Astrocyte (in vitro differentiated cells and primary cell): ENCODE data around the gene CHCHD6. TPM values are rescaled to one million over a fixed set of nuclear protein-coding genes. Genes with fewer than 3 reads are reported as not detected.

Experiments used
- DNase-seq: peaks from one replicate; pipeline ENCODE4 v3.0.0-alpha.2; 2010; ENCODE audit warnings: low read depth
- FAIRE-seq: peaks from 2 replicates; lab custom pipeline; 2011; peaks lifted over from hg19 to GRCh38; lab: Jason Lieb, UNC
- H2AFZ ChIP-seq: 2 replicates; pipeline ENCODE4 v1.6.0; 2012; ENCODE audit warnings: low read depth, low read length, inconsistent platforms
- H3K27ac ChIP-seq: 2 replicates; pipeline ENCODE4 v1.5.1; 2011; ENCODE audit warnings: low read depth, low read length, inconsistent platforms
- H3K27me3 ChIP-seq: 2 replicates; pipeline ENCODE4 v1.6.0; 2011; ENCODE audit warnings: low read length, inconsistent platforms; ENCODE audit not compliant: insufficient read depth
- H3K36me3 ChIP-seq: 2 replicates; pipeline ENCODE4 v1.5.1; 2011; ENCODE audit warnings: low read length, inconsistent platforms; ENCODE audit not compliant: insufficient read depth
- H3K4me1 ChIP-seq: 2 replicates; pipeline ENCODE4 v1.5.1; 2011; ENCODE audit warnings: low read length, inconsistent platforms; ENCODE audit not compliant: insufficient read depth
- H3K4me2 ChIP-seq: 2 replicates; pipeline ENCODE4 v1.6.0; 2012; ENCODE audit warnings: low read length, inconsistent platforms
- H3K4me3 ChIP-seq: 2 replicates; pipeline ENCODE4 v1.5.1; 2011; ENCODE audit warnings: low read depth, mild to moderate bottlenecking, low read length, inconsistent platforms; ENCODE audit not compliant: insufficient read depth
- H3K79me2 ChIP-seq: 2 replicates; pipeline ENCODE4 v1.6.0; 2012; ENCODE audit warnings: mild to moderate bottlenecking, low read length, inconsistent platforms; ENCODE audit not compliant: insufficient read depth
- H3K9ac ChIP-seq: 2 replicates; pipeline ENCODE4 v1.6.0; 2012; ENCODE audit warnings: mild to moderate bottlenecking, low read length, inconsistent platforms
- H3K9me3 ChIP-seq: 2 replicates; pipeline ENCODE4 v1.5.1; 2012; ENCODE audit warnings: low read depth, mild to moderate bottlenecking, low read length, inconsistent platforms; ENCODE audit not compliant: insufficient read depth
- H4K20me1 ChIP-seq: 2 replicates; pipeline ENCODE4 v1.6.0; 2012; ENCODE audit warnings: low read length, inconsistent platforms; ENCODE audit not compliant: insufficient read depth
- H3K27ac Mint-ChIP-seq: one replicate; pipeline ENCODE4 v1.8.0; 2021; ENCODE audit warnings: mild to moderate bottlenecking, mixed read lengths; ENCODE audit not compliant: unreplicated experiment
- H3K27me3 Mint-ChIP-seq: one replicate; pipeline ENCODE4 v1.8.0; 2021; ENCODE audit warnings: low read depth, mixed read lengths; ENCODE audit not compliant: unreplicated experiment
- H3K36me3 Mint-ChIP-seq: one replicate; pipeline ENCODE4 v1.8.0; 2021; ENCODE audit warnings: low read depth, mixed read lengths; ENCODE audit not compliant: unreplicated experiment
- H3K4me1 Mint-ChIP-seq: one replicate; pipeline ENCODE4 v1.8.0; 2021; ENCODE audit warnings: low read depth, mixed read lengths; ENCODE audit not compliant: unreplicated experiment
- H3K4me3 Mint-ChIP-seq: one replicate; pipeline ENCODE4 v1.8.0; 2021; ENCODE audit warnings: mild to moderate bottlenecking, moderate library complexity, mixed read lengths; ENCODE audit not compliant: unreplicated experiment
- H3K9me3 Mint-ChIP-seq: one replicate; pipeline ENCODE4 v1.8.0; 2021; ENCODE audit warnings: mild to moderate bottlenecking, mixed read lengths; ENCODE audit not compliant: unreplicated experiment
- CTCF ChIP-seq: IDR thresholded peaks from 2 replicates; pipeline ENCODE4 v1.5.1; 2011; ENCODE audit warnings: low read depth, mild to moderate bottlenecking, inconsistent platforms, low read length, moderate library complexity; ENCODE audit not compliant: insufficient read depth
- EZH2 ChIP-seq: IDR thresholded peaks from 2 replicates; pipeline ENCODE4 v1.6.1; 2012; ENCODE audit warnings: mild to moderate bottlenecking, low read length, inconsistent platforms; ENCODE audit not compliant: insufficient read depth
- total RNA-seq: library from RNA; stranded (reverse); gene quantifications from 2 replicates; pipeline ENCODE4 v1.2.1, GENCODE V29; 2021

CHCHD6 gene
- total RNA-seq, 1 donor from 2014 or later: 21.1 TPM

- Mint-ChIP-seq H3K4me3 (no peak overlapping the region), H3K27ac (no peak overlapping the region), H3K36me3 (peaks cover 8% of the 10 kb centered on the region), H3K27me3 (peaks cover 12% of the 10 kb centered on the region), H3K9me3 (no peaks in the 10 kb centered on the region), H3K4me1 (peaks cover 22% of the 10 kb centered on the region)
- H3K9me3 ChIP-seq: no peaks in the 10 kb centered on the region
- no peak overlapping the region for H3K9ac ChIP-seq
- H3K4me2 ChIP-seq: no peak overlapping the region
- no peaks in the 10 kb centered on the region for H3K36me3 ChIP-seq
- H3K27ac ChIP-seq: no peak overlapping the region
- DNase-seq (no peak), FAIRE-seq (no peak)
- H4K20me1 ChIP-seq: no peaks in the 10 kb centered on the region
- no peaks in the 10 kb centered on the region for H3K27me3 ChIP-seq
- H3K4me1 ChIP-seq: peaks cover 15% of the 10 kb centered on the region
- H2AFZ ChIP-seq: no peak overlapping the region
- no peak for TF ChIP-seq EZH2
- TF ChIP-seq CTCF: no peak
- H3K4me3 ChIP-seq: no peak overlapping the region
- no peaks in the 10 kb centered on the region for H3K79me2 ChIP-seq
These were observed 51.8 kb downstream of the CHCHD6 start for GRCh38 chr3:126755866-126756265.

GRCh38 chr3:126758026-126758425, 54.0 kb downstream of the CHCHD6 start:
- DNase-seq: no peak
- FAIRE-seq: no peak
- no peaks in the 10 kb centered on the region for H3K79me2 ChIP-seq
- no peak for TF ChIP-seq EZH2
- no peak for TF ChIP-seq CTCF
- Mint-ChIP-seq H3K4me1 (peaks cover 9% of the 10 kb centered on the region), H3K27me3 (peaks cover 12% of the 10 kb centered on the region), H3K4me3 (no peak overlapping the region), H3K36me3 (peaks cover 8% of the 10 kb centered on the region), H3K9me3 (no peaks in the 10 kb centered on the region), H3K27ac (no peak overlapping the region)
- no peak overlapping the region for H3K4me2 ChIP-seq
- H3K4me3 ChIP-seq: no peak overlapping the region
- H3K9ac ChIP-seq: no peak overlapping the region
- no peaks in the 10 kb centered on the region for H3K36me3 ChIP-seq
- no peak overlapping the region for H3K27ac ChIP-seq
- H3K9me3 ChIP-seq: no peaks in the 10 kb centered on the region
- H4K20me1 ChIP-seq: peaks cover under 1% of the 10 kb centered on the region
- H3K4me1 ChIP-seq: peaks cover 7% of the 10 kb centered on the region
- H3K27me3 ChIP-seq: no peaks in the 10 kb centered on the region
- no peak overlapping the region for H2AFZ ChIP-seq

GRCh38 chr3:126758882-126759281, 54.8 kb downstream of the CHCHD6 start:
- Mint-ChIP-seq H3K27ac (no peak overlapping the region), H3K9me3 (no peaks in the 10 kb centered on the region), H3K36me3 (peaks cover 8% of the 10 kb centered on the region), H3K4me3 (no peak overlapping the region), H3K27me3 (peaks cover 11% of the 10 kb centered on the region), H3K4me1 (peaks cover under 1% of the 10 kb centered on the region)
- Histone ChIP-seq H3K36me3 (no peaks in the 10 kb centered on the region), H3K27me3 (no peaks in the 10 kb centered on the region), H3K4me1 (no peaks in the 10 kb centered on the region), H3K4me3 (no peak overlapping the region), H3K27ac (no peak overlapping the region), H3K9ac (no peak overlapping the region), H3K4me2 (no peak overlapping the region), H3K9me3 (no peaks in the 10 kb centered on the region), H3K79me2 (no peaks in the 10 kb centered on the region), H4K20me1 (peaks cover 3% of the 10 kb centered on the region), H2AFZ (no peak overlapping the region)
- FAIRE-seq (no peak), DNase-seq (no peak)
- TF ChIP-seq CTCF (no peak), EZH2 (no peak)
